Vagina (tissue), 2 donors: Measurements from ENCODE around the gene ISOC1.

Source experiments
- CTCF ChIP-seq, 3 experiments: fragments of 450-650 bp in 2 of 3; fragments of 200-600 bp in 1 of 3; sonication (generic) in 1 of 3; IDR thresholded peaks; one replicate each; pipeline ENCODE4 v1.5.1; 2017 to 2019; ENCODE audit warnings: antibody characterized with exemption in 3 of 3, mild to moderate bottlenecking in 2 of 3, moderate library complexity in 2 of 3
- POLR2A ChIP-seq, 2 donors: fragments of 450-650 bp; IDR thresholded peaks; one replicate each; pipeline ENCODE4 v1.6.1; 2017; ENCODE audit warnings: antibody characterized with exemption in 2 of 2, mild to moderate bottlenecking in 2 of 2, moderate library complexity in 2 of 2
- POLR2AphosphoS5 ChIP-seq, 2 donors: sonication (generic); formaldehyde crosslinking; IDR thresholded peaks; one replicate each; pipeline ENCODE4 v1.9.0; 2017; ENCODE audit warnings: antibody characterized with exemption in 2 of 2, mild to moderate bottlenecking in 2 of 2, low read depth in 1 of 2; ENCODE audit not compliant: insufficient read depth in 1 of 2

GRCh38 chr5:129057329-129057728, 37.2 kb upstream of the ISOC1 start:
- TF ChIP-seq CTCF (IDR thresholded peaks at IDR 0.05) (no peak), POLR2A (IDR thresholded peaks at IDR 0.05) (no peak), POLR2AphosphoS5 (IDR thresholded peaks at IDR 0.05; ENCODE audit: insufficient read depth in 1 of 2, low read depth in 1 of 2) (no peak)
